H1 (cell line): Measurements from ENCODE around the gene GNAQ. TPM values are rescaled to one million over a fixed set of nuclear protein-coding genes. Genes with fewer than 3 reads are reported as not detected.

Experiments used
- BRCA1 ChIP-seq: IDR thresholded peaks from 2 replicates; pipeline ENCODE4 v1.6.1; 2012; ENCODE audit warnings: low read depth, low read length, improper control_type of control experiment
- CHD1 ChIP-seq: IDR thresholded peaks from 2 replicates; pipeline ENCODE4 v1.6.1; 2012; ENCODE audit warnings: low read depth, low read length, improper control_type of control experiment
- CHD7 ChIP-seq: fragments of 300-600 bp; sonication (generic); IDR thresholded peaks from 2 replicates; pipeline ENCODE4 v1.7.1; 2012; ENCODE audit warnings: low read length, moderate library complexity, mild to moderate bottlenecking, inconsistent platforms; ENCODE audit not compliant: insufficient replicate concordance
- CTBP2 ChIP-seq: IDR thresholded peaks from 2 replicates; pipeline ENCODE4 v1.7.0; 2011; ENCODE audit warnings: borderline replicate concordance, mild to moderate bottlenecking, moderate library complexity, mixed read lengths, low read length; ENCODE audit not compliant: insufficient read depth, insufficient read length
- PHF8 ChIP-seq: fragments of 200-600 bp; sonication (generic); conservative IDR thresholded peaks from 2 replicates; pipeline ENCODE4 v1.7.1; 2012; ENCODE audit warnings: low read depth, mild to moderate bottlenecking, inconsistent platforms, low read length, moderate library complexity
- RAD21 ChIP-seq, 2 experiments: IDR thresholded peaks in 1 of 2; conservative IDR thresholded peaks in 1 of 2; 2 replicates each; pipeline ENCODE4 v1.6.1; 2011; ENCODE audit warnings: low read depth in 2 of 2, low read length in 2 of 2, improper control_type of control experiment in 1 of 2, inconsistent platforms in 1 of 2, mild to moderate bottlenecking in 1 of 2, moderate library complexity in 1 of 2
- SP2 ChIP-seq: IDR thresholded peaks from 2 replicates; pipeline ENCODE4 v1.6.1; 2012; ENCODE audit warnings: mild to moderate bottlenecking, low read length, inconsistent platforms
- TAF7 ChIP-seq: optimal IDR thresholded peaks from 2 replicates; pipeline ENCODE3; 2011; ENCODE audit warnings: low read depth, mild to moderate bottlenecking, inconsistent platforms, low read length, moderate library complexity, borderline replicate concordance
- polyA plus RNA-seq, 7 experiments: library from polyadenylated mRNA; depleted of rRNA in 3 of 7; stranded (reverse) in 5 of 7; unstranded in 2 of 7; fragments of >200 nt in 5 of 7; fragments of 200-250 nt in 2 of 7; gene quantifications; 1 replicate in 5 of 7; 2 replicates in 1 of 7; 4 replicates in 1 of 7; pipeline versions ENCODE4 v1.2.1 to v1.2.3, GENCODE V29; 2011 to 2013; ENCODE audit warnings: missing spikeins in 2 of 7, mixed read lengths in 2 of 7
- total RNA-seq: library from RNA; stranded (reverse); fragmentation: NEBNext Ultra II Directional; extraction: Animal tissue kit (Norgen Biotek cat#: 25700); gene quantifications from 2 replicates; pipeline ENCODE4 v1.2.1, GENCODE V29; 2021

The GNAQ gene
- total and polyA plus RNA-seq, 2 of the 8 experiments (the other 6 are each of a cell fraction or from before 2014, with no cell fraction given): 22.8 to 63.8 TPM

GRCh38 chr9:77805810-77806209, 225.8 kb downstream of the GNAQ start (continued):
- no peak for TF ChIP-seq CHD7
- no peak for TF ChIP-seq PHF8
- no peak for TF ChIP-seq CHD1
- TF ChIP-seq TAF7: no peak
- no peak for TF ChIP-seq RAD21 (IDR thresholded peaks at IDR 0.05 in 1 of 2, conservative IDR thresholded peaks at IDR 0.05 in 1 of 2; ENCODE audit: low read depth in 2 of 2, low read length in 2 of 2)
- TF ChIP-seq CTBP2: no peak
- no peak for TF ChIP-seq SP2
- no peak for TF ChIP-seq BRCA1
